Fibroblast of peridontal ligament (primary cell): ENCODE measurements around the gene RAB40B.

Source experiments
- DNase-seq: peaks from one replicate; pipeline ENCODE4 v3.0.0-alpha.2; 2010; ENCODE audit errors: extremely low read depth

Gene RAB40B

GRCh38 chr17:82692268-82692667 lies 6.2 kb downstream of the RAB40B start:
- DNase-seq, result no peak

GRCh38 chr17:82691714-82692113 lies 6.8 kb downstream of the RAB40B start:
- no peak for DNase-seq

- no peak for DNase-seq
Observed at GRCh38 chr17:82690786-82691489, 7.6 kb downstream of the RAB40B start.

GRCh38 chr17:82689077-82689476 lies 9.4 kb downstream of the RAB40B start:
- DNase-seq, result no peak

GRCh38 chr17:82687871-82688270 lies 10.6 kb downstream of the RAB40B start:
- DNase-seq, result no peak

- no peak for DNase-seq
Observed at GRCh38 chr17:82687375-82687861, 11.1 kb downstream of the RAB40B start.

- no peak for DNase-seq
Observed at GRCh38 chr17:82686366-82687324, 11.9 kb downstream of the RAB40B start.

- no peak for DNase-seq
Observed at GRCh38 chr17:82685291-82685690, 13.2 kb downstream of the RAB40B start.

- no peak for DNase-seq
Observed at GRCh38 chr17:82684228-82684841, 14.2 kb downstream of the RAB40B start.

GRCh38 chr17:82683534-82683933 lies 15.0 kb downstream of the RAB40B start:
- no peak for DNase-seq

GRCh38 chr17:82681547-82681946 lies 17.0 kb downstream of the RAB40B start:
- DNase-seq, result no peak

- no peak for DNase-seq
Observed at GRCh38 chr17:82679586-82680465, 18.7 kb downstream of the RAB40B start.

GRCh38 chr17:82678265-82678891 lies 20.1 kb downstream of the RAB40B start:
- no peak for DNase-seq

GRCh38 chr17:82677353-82677925 lies 21.1 kb downstream of the RAB40B start:
- no peak for DNase-seq

GRCh38 chr17:82675476-82676245 lies 22.8 kb downstream of the RAB40B start:
- no peak for DNase-seq

GRCh38 chr17:82674656-82675475 lies 23.6 kb downstream of the RAB40B start:
- DNase-seq, result no peak

GRCh38 chr17:82670661-82671450 lies 27.6 kb downstream of the RAB40B start:
- no peak for DNase-seq

GRCh38 chr17:82668631-82669099 lies 29.8 kb downstream of the RAB40B start:
- peak; percentile 18 for DNase-seq
